Fibroblast of mammary gland (primary cell): ENCODE measurements around the gene CADM3.

ENCODE experiments used
- DNase-seq: peaks from one replicate; pipeline ENCODE4 v3.0.0-alpha.2; 2010; ENCODE audit warnings: low read depth
- H3K4me3 ChIP-seq: 2 replicates; pipeline ENCODE4 v1.5.1; 2011; ENCODE audit warnings: low read depth, mild to moderate bottlenecking, low read length, moderate library complexity; ENCODE audit not compliant: control insufficient read depth
- TF ChIP-seq, protein P1 (sequence below): conservative IDR thresholded peaks from 2 replicates; pipeline ENCODE4 v1.5.1; 2011; ENCODE audit warnings: low read depth, low read length, inconsistent platforms; ENCODE audit not compliant: control insufficient read depth, insufficient read depth

The CADM3 gene

DNA sequence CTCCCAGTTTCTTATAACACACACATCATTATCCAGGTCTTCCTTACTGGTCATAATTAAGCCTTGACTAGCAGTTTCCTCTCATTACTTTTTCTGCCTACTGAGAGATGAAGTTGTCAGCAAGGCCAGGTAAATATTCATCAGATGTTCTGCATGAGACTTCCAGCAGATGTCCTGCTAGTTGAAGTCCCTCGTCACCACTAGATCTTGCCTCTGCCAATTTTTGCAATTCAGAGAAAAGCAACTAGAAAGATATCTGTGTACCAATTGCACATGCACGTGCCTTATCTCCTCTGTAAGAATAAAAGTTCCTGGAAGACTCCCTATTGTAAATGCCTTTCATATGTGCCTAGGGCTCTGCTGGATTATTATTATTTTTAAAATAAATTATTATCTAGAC is 51.6 kb downstream of the CADM3 start:
- H3K4me3 ChIP-seq = no peak overlapping the region
- TF ChIP-seq, protein P1, sequence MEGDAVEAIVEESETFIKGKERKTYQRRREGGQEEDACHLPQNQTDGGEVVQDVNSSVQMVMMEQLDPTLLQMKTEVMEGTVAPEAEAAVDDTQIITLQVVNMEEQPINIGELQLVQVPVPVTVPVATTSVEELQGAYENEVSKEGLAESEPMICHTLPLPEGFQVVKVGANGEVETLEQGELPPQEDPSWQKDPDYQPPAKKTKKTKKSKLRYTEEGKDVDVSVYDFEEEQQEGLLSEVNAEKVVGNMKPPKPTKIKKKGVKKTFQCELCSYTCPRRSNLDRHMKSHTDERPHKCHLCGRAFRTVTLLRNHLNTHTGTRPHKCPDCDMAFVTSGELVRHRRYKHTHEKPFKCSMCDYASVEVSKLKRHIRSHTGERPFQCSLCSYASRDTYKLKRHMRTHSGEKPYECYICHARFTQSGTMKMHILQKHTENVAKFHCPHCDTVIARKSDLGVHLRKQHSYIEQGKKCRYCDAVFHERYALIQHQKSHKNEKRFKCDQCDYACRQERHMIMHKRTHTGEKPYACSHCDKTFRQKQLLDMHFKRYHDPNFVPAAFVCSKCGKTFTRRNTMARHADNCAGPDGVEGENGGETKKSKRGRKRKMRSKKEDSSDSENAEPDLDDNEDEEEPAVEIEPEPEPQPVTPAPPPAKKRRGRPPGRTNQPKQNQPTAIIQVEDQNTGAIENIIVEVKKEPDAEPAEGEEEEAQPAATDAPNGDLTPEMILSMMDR = no peak
- no peak for DNase-seq

DNA sequence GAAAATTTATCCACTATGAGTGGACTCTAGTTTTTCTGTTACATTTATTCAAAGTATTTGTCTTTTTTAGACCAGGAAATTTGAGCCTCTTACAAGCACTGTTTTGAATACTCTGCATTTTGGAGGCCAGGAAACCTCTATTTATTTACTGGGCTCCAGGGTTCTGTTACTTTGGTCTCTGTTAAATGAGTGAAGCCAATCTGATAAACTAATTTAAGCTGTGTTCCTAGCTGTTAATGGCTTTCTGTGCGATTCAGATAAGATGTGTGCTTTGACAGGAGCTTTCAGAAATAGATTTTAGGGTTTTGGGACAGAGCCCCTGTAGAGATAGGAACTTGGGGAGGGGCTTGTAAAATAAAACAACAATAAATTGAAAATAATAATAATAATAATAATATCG is 57.1 kb downstream of the CADM3 start:
- no peak overlapping the region for H3K4me3 ChIP-seq
- no peak for DNase-seq
- TF ChIP-seq, protein P1 = no peak

DNA sequence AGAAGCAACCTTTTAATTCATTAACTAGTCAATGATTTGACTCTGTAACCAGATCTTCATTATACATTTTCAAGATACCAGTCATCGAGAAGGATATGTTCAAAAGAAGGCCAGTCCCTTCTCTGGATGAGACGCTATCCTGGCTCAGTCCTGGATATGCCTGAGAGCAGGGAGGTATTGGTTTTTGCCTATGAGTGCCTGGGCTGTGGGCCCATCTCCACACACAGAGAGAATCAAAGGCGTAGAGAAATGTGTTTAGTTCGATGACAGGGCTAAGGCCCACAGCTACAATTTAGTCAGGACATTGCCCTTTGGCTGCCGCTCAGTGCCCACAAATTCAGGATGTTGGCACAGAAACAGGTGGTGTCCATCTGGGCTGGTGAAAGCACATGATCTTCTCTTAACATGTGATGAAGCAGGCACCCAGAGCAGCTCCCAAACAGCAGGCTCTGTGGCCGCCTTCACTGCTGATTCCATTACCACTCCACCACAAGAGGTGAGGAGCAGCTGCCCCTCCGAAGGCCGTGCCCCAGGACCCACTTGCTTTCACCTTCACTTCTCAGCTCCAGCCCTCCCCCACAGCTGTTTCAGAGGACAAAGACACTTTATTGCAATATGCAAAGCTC is 58.0 kb downstream of the CADM3 start:
- TF ChIP-seq, protein P1 = no peak
- no peak for DNase-seq

DNA sequence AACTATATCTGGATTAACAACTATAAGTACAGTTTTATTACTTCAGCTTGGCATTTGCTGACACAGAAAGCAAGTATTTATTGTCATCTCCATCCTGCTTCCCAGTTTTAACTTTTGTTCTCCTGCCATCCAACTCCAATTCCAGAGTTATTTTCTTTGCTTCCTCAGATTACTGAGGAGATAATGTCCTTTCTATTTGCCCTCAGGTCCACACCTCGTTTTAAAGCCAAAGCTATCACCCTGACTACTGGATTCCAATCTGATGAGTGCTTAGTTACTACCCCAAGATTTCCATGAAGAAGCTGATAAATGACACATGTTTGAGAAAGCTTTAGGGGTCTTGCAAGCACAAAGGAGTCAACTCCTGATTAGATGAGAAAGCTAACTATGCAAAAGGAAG is 58.5 kb downstream of the CADM3 start:
- TF ChIP-seq, protein P1 = no peak
- DNase-seq = no peak
- H3K4me3 ChIP-seq = no peak overlapping the region

More for the DNA sequence above, 58.0 kb downstream of the CADM3 start:
- H3K4me3 ChIP-seq = no peak overlapping the region

DNA sequence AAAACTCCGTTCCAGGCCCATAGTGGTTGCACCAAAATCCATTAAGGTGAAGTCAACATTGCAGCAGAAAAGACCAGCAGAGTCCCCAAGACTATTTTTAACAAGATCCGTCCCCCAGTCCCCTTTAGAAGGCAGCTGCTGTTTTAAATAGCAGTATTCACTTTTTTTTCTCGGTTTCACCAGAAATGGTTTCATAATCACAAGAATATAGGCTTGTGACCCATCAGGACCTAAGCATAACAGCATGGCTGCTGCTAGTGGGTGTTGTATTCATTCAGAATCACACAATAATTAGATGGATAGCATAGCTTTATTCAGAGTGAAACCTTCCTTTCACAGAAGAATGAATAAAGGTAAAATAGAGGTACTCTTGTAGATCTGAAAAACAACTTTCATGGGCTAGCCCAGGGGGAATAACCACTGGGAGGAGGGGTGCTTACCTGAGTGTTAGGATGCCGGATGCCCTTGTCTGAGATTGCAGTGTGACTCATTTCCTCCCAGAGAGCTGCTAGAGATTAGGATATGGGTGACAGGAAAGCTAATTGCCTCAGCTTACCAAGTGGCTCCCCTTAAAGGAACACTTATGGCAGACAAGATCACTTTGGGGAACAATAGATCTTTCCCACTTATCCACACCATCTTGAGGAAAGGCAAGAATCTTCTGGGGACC is 68.3 kb downstream of the CADM3 start:
- H3K4me3 ChIP-seq = no peak overlapping the region
- DNase-seq = no peak

DNA sequence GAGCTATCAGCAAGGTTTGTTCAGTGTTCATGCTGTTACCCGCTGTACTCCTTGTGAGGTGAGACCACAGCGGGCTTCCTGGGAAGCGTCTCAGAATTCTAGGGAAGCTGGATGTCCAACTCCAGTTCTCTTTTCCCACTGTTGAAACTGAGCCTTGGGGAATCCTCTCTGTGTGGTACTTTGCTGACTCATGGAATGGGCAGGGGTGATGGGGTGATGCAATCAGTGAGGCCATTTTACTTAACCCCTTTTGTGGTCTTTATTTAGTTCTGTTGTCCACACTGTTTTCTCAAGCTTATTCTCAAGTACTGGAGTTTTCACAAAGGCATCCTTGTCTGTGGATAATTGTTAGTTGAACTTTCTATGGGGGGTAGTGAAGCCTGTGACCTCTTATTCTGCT is 75.9 kb downstream of the CADM3 start:
- TF ChIP-seq, protein P1 = no peak
- peak; percentile 41 for DNase-seq
- no peak overlapping the region for H3K4me3 ChIP-seq

More for the DNA sequence above, 68.3 kb downstream of the CADM3 start:
- TF ChIP-seq, protein P1 = no peak
